CD14-positive monocyte (primary cell): ENCODE data around the gene CYP4F12. TPM values are rescaled to one million over a fixed set of nuclear protein-coding genes. Genes with fewer than 3 reads are reported as not detected.

Experiments
- DNase-seq, 3 donors: peaks; one replicate each; pipeline ENCODE4 v3.0.0-alpha.2; 2011 to 2022
- H2AFZ ChIP-seq: 2 replicates; pipeline ENCODE4 v1.6.0; 2012; ENCODE audit warnings: mild to moderate bottlenecking, low read depth, low read length, inconsistent platforms; ENCODE audit not compliant: insufficient read depth, poor library complexity, severe bottlenecking
- H3K27ac ChIP-seq, 2 donors: 1 replicate in 1 of 2; 2 replicates in 1 of 2; pipeline ENCODE4 v1.5.1; 2012 to 2013; ENCODE audit warnings: low read length in 2 of 2, control low read depth in 1 of 2, inconsistent platforms in 1 of 2, low read depth in 1 of 2, mild to moderate bottlenecking in 1 of 2
- H3K27me3 ChIP-seq, 2 donors: one replicate each; pipeline versions ENCODE4 v1.6.0 to v1.6.1; 2011 to 2013; ENCODE audit warnings: low read length in 2 of 2; ENCODE audit not compliant: control insufficient read depth in 2 of 2, insufficient read depth in 2 of 2
- H3K36me3 ChIP-seq, 2 donors: replicated peaks in 1 of 2; 1 replicate in 1 of 2; 2 replicates in 1 of 2; pipeline versions ENCODE4 v1.5.1 to v1.6.1; 2012 to 2013; ENCODE audit warnings: low read length in 2 of 2, control low read depth in 1 of 2, inconsistent platforms in 1 of 2, mild to moderate bottlenecking in 1 of 2; ENCODE audit not compliant: insufficient read depth in 2 of 2, control insufficient read depth in 1 of 2
- H3K4me1 ChIP-seq, 2 donors: 1 replicate in 1 of 2; 2 replicates in 1 of 2; pipeline versions ENCODE4 v1.5.1 to v1.6.1; 2012 to 2013; ENCODE audit warnings: low read length in 2 of 2, control low read depth in 1 of 2, inconsistent platforms in 1 of 2, mild to moderate bottlenecking in 1 of 2, moderate library complexity in 1 of 2; ENCODE audit not compliant: insufficient read depth in 2 of 2, control insufficient read depth in 1 of 2
- H3K4me2 ChIP-seq: replicated peaks from 2 replicates; pipeline ENCODE3; 2012; ENCODE audit warnings: low read length, moderate library complexity, mild to moderate bottlenecking; ENCODE audit not compliant: poor library complexity, severe bottlenecking; ENCODE audit errors: extremely low read depth
- H3K4me3 ChIP-seq, 3 experiments: fragments of 200-600 bp in 1 of 3; sonication (generic) in 1 of 3; replicated peaks in 1 of 3; 1 replicate in 2 of 3; 2 replicates in 1 of 3; pipeline ENCODE4 v1.5.1; 2011 to 2013; ENCODE audit warnings: low read length in 3 of 3, mild to moderate bottlenecking in 3 of 3, control low read depth in 2 of 3, low read depth in 2 of 3, inconsistent platforms in 1 of 3, moderate library complexity in 1 of 3
- H3K79me2 ChIP-seq: 2 replicates; pipeline ENCODE4 v1.6.0; 2012; ENCODE audit warnings: mild to moderate bottlenecking, control low read depth, inconsistent platforms, low read length, moderate library complexity; ENCODE audit not compliant: insufficient read depth
- H3K9ac ChIP-seq: 2 replicates; pipeline ENCODE4 v1.6.0; 2017; ENCODE audit warnings: low read length, mild to moderate bottlenecking; ENCODE audit not compliant: insufficient read depth, poor library complexity, severe bottlenecking
- H3K9me3 ChIP-seq, 2 donors: replicated peaks in 1 of 2; 1 replicate in 1 of 2; 2 replicates in 1 of 2; pipeline versions ENCODE4 v1.5.1 to v1.6.1; 2012 to 2013; ENCODE audit warnings: low read length in 2 of 2, control low read depth in 1 of 2; ENCODE audit not compliant: control insufficient read depth in 1 of 2, insufficient read depth in 1 of 2
- H4K20me1 ChIP-seq: 2 replicates; pipeline ENCODE4 v1.6.0; 2012; ENCODE audit warnings: mild to moderate bottlenecking, low read length, control low read depth, moderate library complexity; ENCODE audit not compliant: insufficient read depth
- H3K27ac Mint-ChIP-seq, 7 donors: one replicate each; pipeline ENCODE4 v1.8.0; 2020; ENCODE audit warnings: mild to moderate bottlenecking in 7 of 7, mixed read lengths in 7 of 7, moderate library complexity in 6 of 7, inconsistent platforms in 2 of 7
- H3K27me3 Mint-ChIP-seq, 3 donors: one replicate each; pipeline ENCODE4 v1.8.0; 2021 to 2022; ENCODE audit warnings: low read depth in 3 of 3, mild to moderate bottlenecking in 3 of 3, mixed read lengths in 3 of 3, moderate library complexity in 3 of 3, inconsistent platforms in 1 of 3
- H3K36me3 Mint-ChIP-seq, 2 donors: one replicate each; pipeline ENCODE4 v1.8.0; 2020; ENCODE audit warnings: mixed read lengths in 2 of 2, inconsistent platforms in 1 of 2, mild to moderate bottlenecking in 1 of 2
- H3K4me1 Mint-ChIP-seq: one replicate; pipeline ENCODE4 v1.8.0; 2020; ENCODE audit warnings: mild to moderate bottlenecking, mixed read lengths
- H3K4me3 Mint-ChIP-seq, 2 donors: one replicate each; pipeline ENCODE4 v1.8.0; 2020; ENCODE audit warnings: mild to moderate bottlenecking in 2 of 2, mixed read lengths in 2 of 2, moderate library complexity in 1 of 2
- H3K9me3 Mint-ChIP-seq, 7 donors: one replicate each; pipeline ENCODE4 v1.8.0; 2020 to 2022; ENCODE audit warnings: mixed read lengths in 7 of 7, mild to moderate bottlenecking in 6 of 7, moderate library complexity in 6 of 7, inconsistent platforms in 2 of 7
- WGBS: methylation state at CpG from one replicate; pipeline ENCODE4 v1.1.5; 2013; ENCODE audit warnings: missing lambda C conversion rate; ENCODE audit not compliant: insufficient coverage; 5-methylcytosine and 5-hydroxymethylcytosine counted together
- intact Hi-C, 2 donors: fragments of 100-400 bp; cut with micrococcal nuclease; formaldehyde crosslinking; loops; one replicate each; pipeline versions ENCODE4 v1.15.0 to v1.15.1; 2023
- polyA plus RNA-seq, 3 donors: library from polyadenylated mRNA; depleted of rRNA in 1 of 3; unstranded in 2 of 3; stranded (reverse) in 1 of 3; fragments of 300-500 nt in 2 of 3; fragments of >200 nt in 1 of 3; fragmentation: Illumina TruSeq in 2 of 3; gene quantifications; 1 replicate in 2 of 3; 2 replicates in 1 of 3; pipeline ENCODE4 v1.2.3, GENCODE V29; 2012 to 2021
- TF ChIP-seq, protein P1 (sequence below): fragments of 200-600 bp; IDR thresholded peaks from one replicate; pipeline ENCODE4 v1.8.0; 2022; ENCODE audit warnings: antibody characterized with exemption, mild to moderate bottlenecking

CYP4F12 gene
- polyA plus RNA-seq, 3 donors, result 0.09 TPM; not detected in 2

DNA sequence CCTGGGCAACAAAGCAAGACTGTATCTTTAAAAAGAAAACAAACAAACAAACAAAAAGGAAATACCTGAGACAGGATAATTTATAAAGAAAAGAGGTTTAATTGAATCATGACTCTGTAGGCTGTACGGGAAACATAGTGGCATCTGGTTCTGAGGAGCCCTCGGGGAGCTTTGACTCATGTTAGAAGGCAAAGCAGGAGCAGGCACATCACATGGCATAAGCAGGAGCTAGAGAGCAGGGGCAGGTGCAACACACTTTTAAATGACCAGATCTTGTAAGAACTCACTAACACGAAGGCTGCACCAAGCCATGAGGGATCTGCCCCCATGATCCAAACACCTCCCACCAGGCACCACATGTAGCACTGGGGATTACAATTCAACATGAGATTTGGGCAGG is 41.8 kb downstream of the CYP4F12 start:
- DNase-seq, result no peak
- intact Hi-C loops, result no loop called here
- Histone ChIP-seq H3K4me2 (no peak overlapping the region), H3K9ac (no peak overlapping the region), H3K27me3 (peaks cover 0 to 1% of the 10 kb centered on the region in 2 donors), H2AFZ (no peak overlapping the region), H3K27ac (no peak overlapping the region), H3K4me3 (no peak overlapping the region), H3K4me1 (no peaks in the 10 kb centered on the region), H3K9me3 (no peaks in the 10 kb centered on the region), H3K79me2 (no peaks in the 10 kb centered on the region), H4K20me1 (no peaks in the 10 kb centered on the region), H3K36me3 (no peaks in the 10 kb centered on the region)
- WGBS, result 68% methylated on average over 2 of the region's 3 CpGs
- Mint-ChIP-seq H3K9me3 (peaks cover 0 to 7% (median 2%) of the 10 kb centered on the region in 7 donors), H3K4me3 (no peak overlapping the region), H3K27ac (no peak overlapping the region), H3K4me1 (no peaks in the 10 kb centered on the region), H3K27me3 (peaks cover 9 to 30% (median 9%) of the 10 kb centered on the region in 3 donors), H3K36me3 (no peaks in the 10 kb centered on the region)
- TF ChIP-seq, protein P1, sequence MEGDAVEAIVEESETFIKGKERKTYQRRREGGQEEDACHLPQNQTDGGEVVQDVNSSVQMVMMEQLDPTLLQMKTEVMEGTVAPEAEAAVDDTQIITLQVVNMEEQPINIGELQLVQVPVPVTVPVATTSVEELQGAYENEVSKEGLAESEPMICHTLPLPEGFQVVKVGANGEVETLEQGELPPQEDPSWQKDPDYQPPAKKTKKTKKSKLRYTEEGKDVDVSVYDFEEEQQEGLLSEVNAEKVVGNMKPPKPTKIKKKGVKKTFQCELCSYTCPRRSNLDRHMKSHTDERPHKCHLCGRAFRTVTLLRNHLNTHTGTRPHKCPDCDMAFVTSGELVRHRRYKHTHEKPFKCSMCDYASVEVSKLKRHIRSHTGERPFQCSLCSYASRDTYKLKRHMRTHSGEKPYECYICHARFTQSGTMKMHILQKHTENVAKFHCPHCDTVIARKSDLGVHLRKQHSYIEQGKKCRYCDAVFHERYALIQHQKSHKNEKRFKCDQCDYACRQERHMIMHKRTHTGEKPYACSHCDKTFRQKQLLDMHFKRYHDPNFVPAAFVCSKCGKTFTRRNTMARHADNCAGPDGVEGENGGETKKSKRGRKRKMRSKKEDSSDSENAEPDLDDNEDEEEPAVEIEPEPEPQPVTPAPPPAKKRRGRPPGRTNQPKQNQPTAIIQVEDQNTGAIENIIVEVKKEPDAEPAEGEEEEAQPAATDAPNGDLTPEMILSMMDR, result no peak

DNA sequence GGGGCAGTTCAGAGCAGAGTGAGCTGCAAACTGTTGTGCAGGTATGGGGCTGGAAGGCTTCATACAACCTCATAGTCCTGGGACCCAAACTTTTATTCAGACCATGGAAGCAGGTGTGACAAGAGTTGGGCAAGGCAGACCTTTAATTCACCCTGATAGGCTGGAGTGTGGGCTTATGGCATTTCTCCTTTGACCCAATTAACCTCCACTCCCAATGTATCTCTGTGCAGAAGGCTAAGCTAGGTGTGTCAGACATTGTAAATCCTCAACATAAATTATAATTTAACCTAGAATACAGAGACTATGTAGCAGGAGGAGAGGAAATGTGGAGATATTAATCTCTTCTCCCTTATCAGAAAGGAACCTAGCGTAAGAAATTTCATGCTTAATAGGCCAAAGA is 42.8 kb downstream of the CYP4F12 start:
- Mint-ChIP-seq H3K36me3 (no peaks in the 10 kb centered on the region), H3K9me3 (peaks cover 0 to 7% (median 2%) of the 10 kb centered on the region in 7 donors), H3K27me3 (peaks cover 4 to 36% (median 6%) of the 10 kb centered on the region in 3 donors), H3K4me3 (no peak overlapping the region), H3K27ac (no peak overlapping the region), H3K4me1 (no peaks in the 10 kb centered on the region)
- WGBS, result no CpG with 5 or more reads among the region's 1 CpG
- no peaks in the 10 kb centered on the region for H3K79me2 ChIP-seq
- no peak overlapping the region for H3K4me3 ChIP-seq
- no peak overlapping the region for H2AFZ ChIP-seq
- no peaks in the 10 kb centered on the region for H4K20me1 ChIP-seq
- H3K9ac ChIP-seq, result no peak overlapping the region
- peaks cover 0 to 4% of the 10 kb centered on the region in 2 donors for H3K27me3 ChIP-seq
- TF ChIP-seq, protein P1, result no peak
- H3K36me3 ChIP-seq, result no peaks in the 10 kb centered on the region
- H3K9me3 ChIP-seq, result no peaks in the 10 kb centered on the region
- DNase-seq, result no peak
- no peak overlapping the region for H3K4me2 ChIP-seq
- intact Hi-C loops, result no loop called here
- no peak overlapping the region for H3K27ac ChIP-seq
- H3K4me1 ChIP-seq, result no peaks in the 10 kb centered on the region
